Measurements from ENCODE around the gene DCDC2C.

DNA sequence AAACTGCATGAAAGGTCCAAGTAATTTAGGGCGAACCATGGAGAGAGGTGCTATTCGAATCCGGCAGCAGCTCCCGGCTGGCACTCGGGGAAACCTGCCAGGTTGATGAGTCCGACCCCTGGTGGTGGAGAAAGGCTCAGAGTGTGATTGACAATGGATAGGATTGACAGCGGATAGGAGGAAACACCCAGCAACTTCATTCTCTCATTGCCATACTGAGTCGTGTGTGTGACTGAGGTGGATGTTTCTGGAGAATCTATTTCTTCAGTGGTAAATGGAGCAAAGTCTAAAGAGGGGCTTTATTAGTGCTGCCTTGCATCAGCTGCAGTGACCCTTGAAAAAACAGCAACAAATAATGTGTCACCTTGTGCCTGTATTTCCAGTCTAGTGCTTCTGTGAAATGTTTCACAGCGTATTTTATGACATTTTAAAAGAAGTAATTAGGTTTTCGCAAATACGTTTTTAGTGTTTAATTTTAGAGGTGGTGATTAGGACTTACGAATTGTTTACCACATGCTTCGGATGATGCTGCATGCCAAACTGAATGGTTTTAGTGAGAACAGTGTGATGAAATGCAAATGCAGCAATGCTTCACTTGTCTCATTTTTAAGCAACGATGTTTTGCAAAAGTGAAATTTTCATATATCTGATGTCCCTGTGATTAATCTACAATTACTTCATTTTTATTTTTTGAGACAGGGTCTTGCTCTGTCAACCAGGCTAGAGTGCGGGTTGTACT lies 102.0 kb downstream of the DCDC2C start:
- TF ChIP-seq, protein P1, sequence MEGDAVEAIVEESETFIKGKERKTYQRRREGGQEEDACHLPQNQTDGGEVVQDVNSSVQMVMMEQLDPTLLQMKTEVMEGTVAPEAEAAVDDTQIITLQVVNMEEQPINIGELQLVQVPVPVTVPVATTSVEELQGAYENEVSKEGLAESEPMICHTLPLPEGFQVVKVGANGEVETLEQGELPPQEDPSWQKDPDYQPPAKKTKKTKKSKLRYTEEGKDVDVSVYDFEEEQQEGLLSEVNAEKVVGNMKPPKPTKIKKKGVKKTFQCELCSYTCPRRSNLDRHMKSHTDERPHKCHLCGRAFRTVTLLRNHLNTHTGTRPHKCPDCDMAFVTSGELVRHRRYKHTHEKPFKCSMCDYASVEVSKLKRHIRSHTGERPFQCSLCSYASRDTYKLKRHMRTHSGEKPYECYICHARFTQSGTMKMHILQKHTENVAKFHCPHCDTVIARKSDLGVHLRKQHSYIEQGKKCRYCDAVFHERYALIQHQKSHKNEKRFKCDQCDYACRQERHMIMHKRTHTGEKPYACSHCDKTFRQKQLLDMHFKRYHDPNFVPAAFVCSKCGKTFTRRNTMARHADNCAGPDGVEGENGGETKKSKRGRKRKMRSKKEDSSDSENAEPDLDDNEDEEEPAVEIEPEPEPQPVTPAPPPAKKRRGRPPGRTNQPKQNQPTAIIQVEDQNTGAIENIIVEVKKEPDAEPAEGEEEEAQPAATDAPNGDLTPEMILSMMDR (IDR thresholded peaks at IDR 0.05), result no peak
- TF ChIP-seq POLR2A (IDR thresholded peaks at IDR 0.05) (no peak), POLR2AphosphoS5 (IDR thresholded peaks at IDR 0.05) (no peak)
